Measurements from ENCODE around the gene COMMD4. TPM values are rescaled to one million over a fixed set of nuclear protein-coding genes. Genes with fewer than 3 reads are reported as not detected.
A peak's percentile ranks its signal among the peaks of the same experiment; 100 is the strongest.
"Not testable (repeated sequence)": the region's sequence is repeated elsewhere in the genome, so short reads cannot be mapped to it uniquely, and the experiment has no call there.

The COMMD4 gene
- total RNA-seq: 10 to 100 TPM; 22.3 to 67.2 TPM
- 10 to 100 TPM; 64.4 to 80.8 TPM for polyA plus RNA-seq (ENCODE audit: insufficient read length in 2 of 2)
- long read RNA-seq, donor 1, full-length matches to known transcripts: 16 of 32 reads
- long read RNA-seq, donor 1, partial matches to known transcripts: 16 of 32 reads
- long read RNA-seq, donor 1, other reads (novel, unspliced or antisense): 0 of 32 reads
- long read RNA-seq, donor 2, full-length matches to known transcripts: 6 of 6 reads
- long read RNA-seq, donor 2, partial matches to known transcripts: 0 of 6 reads
- long read RNA-seq, donor 2, other reads (novel, unspliced or antisense): 0 of 6 reads
- long read RNA-seq, donor 3, transcript COMMD4-201 (8 exons, 1,067 nt): major isoform, 7 of 9 reads
- long read RNA-seq, donor 3, partial matches to known transcripts: 0 of 9 reads
- long read RNA-seq, donor 3, other reads (novel, unspliced or antisense): 0 of 9 reads
- long read RNA-seq, donor 4, full-length matches to known transcripts: 47 of 79 reads
- long read RNA-seq, donor 4, partial matches to known transcripts: 32 of 79 reads
- long read RNA-seq, donor 4, other reads (novel, unspliced or antisense): 0 of 79 reads

- Histone ChIP-seq H3K27me3 (ENCODE audit: control insufficient read depth, insufficient read depth, low read length) (no peaks in the 10 kb centered on the region), H3K27ac (ENCODE audit: low read depth, low read length) (no peak within 1 kb of the TSS), H3K36me3 (ENCODE audit: control insufficient read depth, insufficient read depth, low read length) (peaks cover 21% of the 10 kb centered on the region), H3K9me3 (ENCODE audit: control insufficient read depth, insufficient read depth, low read length) (no peaks in the 10 kb centered on the region), H3K4me1 (ENCODE audit: control insufficient read depth, insufficient read depth, low read length) (peaks cover 9% of the 10 kb centered on the region), H3K4me3 (ENCODE audit: low read depth, low read length) (peak within 1 kb of the TSS; percentile 86)
- DNase-seq (ENCODE audit: low read depth in 4 of 6, low spot score in 6 of 6): peak; percentile 83 to 98 (median 90)
- WGBS (ENCODE audit: insufficient coverage): 0% methylated on average over 36 of the region's 42 CpGs
Measured at GRCh38 chr15:75335705-75336355, at the start of gene COMMD4. Gene COMMD4, plus strand, starts transcription at chr15:75336063. Its CDS starts 27 bp downstream, at chr15:75336090.

GRCh38 chr15:75293660-75294059, 42.2 kb upstream of the COMMD4 start:
- no CpG with 5 or more reads among the region's 18 CpGs for WGBS (ENCODE audit: insufficient coverage)
- H3K4me1 ChIP-seq (ENCODE audit: control insufficient read depth, insufficient read depth, low read length); DNase-seq (ENCODE audit: low read depth in 4 of 6, low spot score in 6 of 6); H3K36me3 ChIP-seq (ENCODE audit: control insufficient read depth, insufficient read depth, low read length); H3K27ac ChIP-seq (ENCODE audit: low read depth, low read length); H3K9me3 ChIP-seq (ENCODE audit: control insufficient read depth, insufficient read depth, low read length); H3K4me3 ChIP-seq (ENCODE audit: low read depth, low read length); H3K27me3 ChIP-seq (ENCODE audit: control insufficient read depth, insufficient read depth, low read length): not testable (repeated sequence)

- not testable (repeated sequence) for H3K27ac ChIP-seq (ENCODE audit: low read depth, low read length); H3K4me3 ChIP-seq (ENCODE audit: low read depth, low read length); H3K36me3 ChIP-seq (ENCODE audit: control insufficient read depth, insufficient read depth, low read length); DNase-seq (ENCODE audit: low read depth in 4 of 6, low spot score in 6 of 6); H3K27me3 ChIP-seq (ENCODE audit: control insufficient read depth, insufficient read depth, low read length); H3K9me3 ChIP-seq (ENCODE audit: control insufficient read depth, insufficient read depth, low read length); H3K4me1 ChIP-seq (ENCODE audit: control insufficient read depth, insufficient read depth, low read length)
- WGBS (ENCODE audit: insufficient coverage): no CpG with 5 or more reads among the region's 13 CpGs
Measured at GRCh38 chr15:75298541-75299310, 37.1 kb upstream of the COMMD4 start.

GRCh38 chr15:75299311-75299688, 36.6 kb upstream of the COMMD4 start:
- WGBS (ENCODE audit: insufficient coverage): no CpG with 5 or more reads among the region's 6 CpGs
- H3K9me3 ChIP-seq (ENCODE audit: control insufficient read depth, insufficient read depth, low read length); H3K4me3 ChIP-seq (ENCODE audit: low read depth, low read length); H3K36me3 ChIP-seq (ENCODE audit: control insufficient read depth, insufficient read depth, low read length); H3K27ac ChIP-seq (ENCODE audit: low read depth, low read length); DNase-seq (ENCODE audit: low read depth in 4 of 6, low spot score in 6 of 6); H3K27me3 ChIP-seq (ENCODE audit: control insufficient read depth, insufficient read depth, low read length); H3K4me1 ChIP-seq (ENCODE audit: control insufficient read depth, insufficient read depth, low read length): not testable (repeated sequence)

- not testable (repeated sequence) for H3K36me3 ChIP-seq (ENCODE audit: control insufficient read depth, insufficient read depth, low read length); H3K4me1 ChIP-seq (ENCODE audit: control insufficient read depth, insufficient read depth, low read length); H3K27me3 ChIP-seq (ENCODE audit: control insufficient read depth, insufficient read depth, low read length); DNase-seq (ENCODE audit: low read depth in 4 of 6, low spot score in 6 of 6); H3K9me3 ChIP-seq (ENCODE audit: control insufficient read depth, insufficient read depth, low read length); H3K4me3 ChIP-seq (ENCODE audit: low read depth, low read length); H3K27ac ChIP-seq (ENCODE audit: low read depth, low read length)
- 65% methylated on average over 3 of the region's 6 CpGs for WGBS (ENCODE audit: insufficient coverage)
Measured at GRCh38 chr15:75300026-75300425, 35.8 kb upstream of the COMMD4 start.

- Histone ChIP-seq H3K4me1 (ENCODE audit: control insufficient read depth, insufficient read depth, low read length) (no peaks in the 10 kb centered on the region), H3K9me3 (ENCODE audit: control insufficient read depth, insufficient read depth, low read length) (no peaks in the 10 kb centered on the region), H3K27me3 (ENCODE audit: control insufficient read depth, insufficient read depth, low read length) (peaks cover 6% of the 10 kb centered on the region), H3K4me3 (ENCODE audit: low read depth, low read length) (no peak overlapping the region), H3K36me3 (ENCODE audit: control insufficient read depth, insufficient read depth, low read length) (no peaks in the 10 kb centered on the region), H3K27ac (ENCODE audit: low read depth, low read length) (no peak overlapping the region)
- WGBS (ENCODE audit: insufficient coverage): 82% methylated on average over 9 of the region's 9 CpGs
- no peak for DNase-seq (ENCODE audit: low read depth in 4 of 6, low spot score in 6 of 6)
Measured at GRCh38 chr15:75302318-75302717, 33.5 kb upstream of the COMMD4 start.

- DNase-seq (ENCODE audit: low read depth in 4 of 6, low spot score in 6 of 6): not testable (repeated sequence)
- 93% methylated on average over 2 of the region's 4 CpGs for WGBS (ENCODE audit: insufficient coverage)
Measured at GRCh38 chr15:75302753-75303152, 33.1 kb upstream of the COMMD4 start.

GRCh38 chr15:75306188-75306587, 29.7 kb upstream of the COMMD4 start:
- no peak for DNase-seq (ENCODE audit: low read depth in 4 of 6, low spot score in 6 of 6)
- WGBS (ENCODE audit: insufficient coverage): no CpG with 5 or more reads among the region's 3 CpGs
- no peaks in the 10 kb centered on the region for H3K9me3 ChIP-seq (ENCODE audit: control insufficient read depth, insufficient read depth, low read length)
- H3K4me1 ChIP-seq (ENCODE audit: control insufficient read depth, insufficient read depth, low read length): no peaks in the 10 kb centered on the region
- H3K27ac ChIP-seq (ENCODE audit: low read depth, low read length): no peak overlapping the region
- H3K4me3 ChIP-seq (ENCODE audit: low read depth, low read length): no peak overlapping the region
- peaks cover 16% of the 10 kb centered on the region for H3K27me3 ChIP-seq (ENCODE audit: control insufficient read depth, insufficient read depth, low read length)
- H3K36me3 ChIP-seq (ENCODE audit: control insufficient read depth, insufficient read depth, low read length): no peaks in the 10 kb centered on the region

More at GRCh38 chr15:75302753-75303152, 33.1 kb upstream of the COMMD4 start:
- H3K4me1 ChIP-seq (ENCODE audit: control insufficient read depth, insufficient read depth, low read length); H3K27ac ChIP-seq (ENCODE audit: low read depth, low read length); H3K4me3 ChIP-seq (ENCODE audit: low read depth, low read length); H3K9me3 ChIP-seq (ENCODE audit: control insufficient read depth, insufficient read depth, low read length); H3K27me3 ChIP-seq (ENCODE audit: control insufficient read depth, insufficient read depth, low read length); H3K36me3 ChIP-seq (ENCODE audit: control insufficient read depth, insufficient read depth, low read length): not testable (repeated sequence)

- peak in 3 of 6 donors; percentile 0 to 21 (median 1) for DNase-seq (ENCODE audit: low read depth in 4 of 6, low spot score in 6 of 6)
- Histone ChIP-seq H3K36me3 (ENCODE audit: control insufficient read depth, insufficient read depth, low read length) (no peaks in the 10 kb centered on the region), H3K4me3 (ENCODE audit: low read depth, low read length) (no peak overlapping the region), H3K4me1 (ENCODE audit: control insufficient read depth, insufficient read depth, low read length) (no peaks in the 10 kb centered on the region), H3K27ac (ENCODE audit: low read depth, low read length) (no peak overlapping the region), H3K27me3 (ENCODE audit: control insufficient read depth, insufficient read depth, low read length) (peaks cover 16% of the 10 kb centered on the region), H3K9me3 (ENCODE audit: control insufficient read depth, insufficient read depth, low read length) (no peaks in the 10 kb centered on the region)
- 30% methylated on average over 13 of the region's 15 CpGs for WGBS (ENCODE audit: insufficient coverage)
Measured at GRCh38 chr15:75307778-75308390, 28.0 kb upstream of the COMMD4 start.

Data from spinal cord (tissue), 10 donors.